Right lung (tissue), 5 donors: ENCODE results near the gene PRTFDC1. TPM values are rescaled to one million over a fixed set of nuclear protein-coding genes. Genes with fewer than 3 reads are reported as not detected.

Source experiments
- DNase-seq, 2 donors: peaks; one replicate each; pipeline ENCODE4 v3.0.0-alpha.2; 2013
- polyA plus RNA-seq, 5 donors: library from polyadenylated mRNA; unstranded; fragments of 120-200 nt; gene quantifications; one replicate each; pipeline versions ENCODE4 v1.2.1 to v1.2.3, GENCODE V29; 2013; ENCODE audit warnings: inconsistent platforms in 1 of 5, low replicate concordance in 1 of 5; ENCODE audit not compliant: insufficient read length in 5 of 5, insufficient read depth in 1 of 5

Gene PRTFDC1
- polyA plus RNA-seq, 5 donors, result 43.9 to 74.2 (median 62.4) TPM

- DNase-seq, result no peak
Measured at GRCh38 chr10:24968349-24968748, 15.9 kb upstream of the PRTFDC1 start.

- DNase-seq, result no peak
Measured at GRCh38 chr10:24966962-24967481, 14.6 kb upstream of the PRTFDC1 start.

- no peak for DNase-seq
Measured at GRCh38 chr10:24965051-24965450, 12.6 kb upstream of the PRTFDC1 start.

GRCh38 chr10:24963521-24964041 lies 11.2 kb upstream of the PRTFDC1 start:
- no peak for DNase-seq

- no peak for DNase-seq
Measured at GRCh38 chr10:24962995-24963394, 10.6 kb upstream of the PRTFDC1 start.

GRCh38 chr10:24961582-24961981 lies 9.2 kb upstream of the PRTFDC1 start:
- no peak for DNase-seq

GRCh38 chr10:24959382-24959730 lies 7.0 kb upstream of the PRTFDC1 start:
- DNase-seq, result no peak

GRCh38 chr10:24958721-24959381 lies 6.4 kb upstream of the PRTFDC1 start:
- DNase-seq, result peak; percentile 87 to 91

GRCh38 chr10:24958091-24958720 lies 5.8 kb upstream of the PRTFDC1 start:
- DNase-seq, result peak; percentile 78 to 85

GRCh38 chr10:24957624-24958051 lies 5.2 kb upstream of the PRTFDC1 start:
- DNase-seq, result peak in 1 of 2 donors; percentile 36

GRCh38 chr10:24953675-24954074 lies 1.3 kb upstream of the PRTFDC1 start:
- DNase-seq, result no peak

GRCh38 chr10:24952707-24953645 lies 570 bp upstream of the PRTFDC1 start:
- DNase-seq, result peak; percentile 50 to 54

- peak in 1 of 2 donors; percentile 35 for DNase-seq
Measured at GRCh38 chr10:24951201-24952142, 934 bp downstream of the PRTFDC1 start.

GRCh38 chr10:24950439-24950838 lies 2.0 kb downstream of the PRTFDC1 start:
- no peak for DNase-seq

- DNase-seq, result no peak
Measured at GRCh38 chr10:24949616-24950015, 2.8 kb downstream of the PRTFDC1 start.

GRCh38 chr10:24947304-24948097 lies 4.9 kb downstream of the PRTFDC1 start:
- no peak for DNase-seq

GRCh38 chr10:24944512-24945255 lies 7.7 kb downstream of the PRTFDC1 start:
- no peak for DNase-seq

GRCh38 chr10:24938525-24938924 lies 13.9 kb downstream of the PRTFDC1 start:
- no peak for DNase-seq

- no peak for DNase-seq
Measured at GRCh38 chr10:24938076-24938475, 14.3 kb downstream of the PRTFDC1 start.
